C4-2B (cell line): ENCODE measurements around the gene DUOX1.

Experiments
- H3K27ac ChIP-seq: fragments of 450-650 bp; 2 replicates; pipeline ENCODE4 v1.5.1; 2017
- CTCF ChIP-seq: fragments of 450-650 bp; conservative IDR thresholded peaks from 2 replicates; pipeline ENCODE4 v1.5.1; 2017; ENCODE audit warnings: mild to moderate bottlenecking
- ZFX ChIP-seq: fragments of 450-650 bp; IDR thresholded peaks from 2 replicates; pipeline ENCODE4 v1.6.1; 2017

DUOX1 gene

GRCh38 chr15:45149060-45149459 is 19.3 kb downstream of the DUOX1 start:
- H3K27ac ChIP-seq: 0 out of 2 replicates have a peak overlapping the region, but pooled peaks have one; percentile 1
- TF ChIP-seq ZFX: no peak
- no peak for TF ChIP-seq CTCF

GRCh38 chr15:45150481-45150880 is 20.7 kb downstream of the DUOX1 start:
- no peak overlapping the region for H3K27ac ChIP-seq
- TF ChIP-seq ZFX: no peak
- no peak for TF ChIP-seq CTCF

- TF ChIP-seq ZFX (no peak), CTCF (no peak)
Measured at GRCh38 chr15:45150997-45151396, 21.2 kb downstream of the DUOX1 start.

DNA sequence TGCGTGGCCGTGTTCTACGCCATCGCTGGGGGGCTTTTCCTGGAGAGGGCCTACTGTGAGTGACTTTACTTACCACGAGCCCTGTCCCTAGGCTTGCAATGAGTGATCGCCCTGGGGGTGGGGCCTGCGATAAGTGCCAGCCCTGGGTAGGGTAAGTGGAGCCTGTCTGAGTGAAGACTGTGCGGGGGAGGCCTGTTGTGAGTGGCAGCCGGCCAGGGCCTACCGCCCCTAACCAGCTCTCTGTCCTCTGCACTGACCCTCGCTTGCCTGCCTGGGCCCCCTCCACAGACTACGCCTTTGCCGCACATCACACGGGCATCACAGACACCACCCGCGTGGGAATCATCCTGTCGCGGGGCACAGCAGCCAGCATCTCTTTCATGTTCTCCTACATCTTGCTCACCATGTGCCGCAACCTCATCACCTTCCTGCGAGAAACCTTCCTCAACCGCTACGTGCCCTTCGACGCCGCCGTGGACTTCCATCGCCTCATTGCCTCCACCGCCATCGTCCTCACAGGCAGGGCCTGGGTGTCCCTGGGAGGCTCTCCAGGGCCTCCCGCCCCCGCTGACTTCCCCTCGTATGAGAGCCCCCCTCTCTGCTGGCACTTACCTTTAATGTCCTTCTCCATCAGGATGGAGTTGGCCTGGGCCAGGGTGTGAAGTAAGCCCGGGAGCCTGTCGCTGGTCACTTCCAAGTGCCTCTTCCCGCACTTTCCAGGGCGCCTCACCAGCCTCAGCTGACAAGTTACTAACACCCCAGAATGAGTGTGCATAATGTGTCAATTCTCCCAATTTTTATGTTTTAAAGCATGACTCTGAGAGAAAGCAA is 22.4 kb downstream of the DUOX1 start:
- TF ChIP-seq CTCF (no peak), ZFX (no peak)
- no peak overlapping the region for H3K27ac ChIP-seq

More at GRCh38 chr15:45150997-45151396, 21.2 kb downstream of the DUOX1 start:
- H3K27ac ChIP-seq: no peak overlapping the region

- TF ChIP-seq CTCF (no peak), ZFX (no peak)
- H3K27ac ChIP-seq: no peak overlapping the region
Measured at GRCh38 chr15:45155739-45156138, 25.9 kb downstream of the DUOX1 start.

DNA sequence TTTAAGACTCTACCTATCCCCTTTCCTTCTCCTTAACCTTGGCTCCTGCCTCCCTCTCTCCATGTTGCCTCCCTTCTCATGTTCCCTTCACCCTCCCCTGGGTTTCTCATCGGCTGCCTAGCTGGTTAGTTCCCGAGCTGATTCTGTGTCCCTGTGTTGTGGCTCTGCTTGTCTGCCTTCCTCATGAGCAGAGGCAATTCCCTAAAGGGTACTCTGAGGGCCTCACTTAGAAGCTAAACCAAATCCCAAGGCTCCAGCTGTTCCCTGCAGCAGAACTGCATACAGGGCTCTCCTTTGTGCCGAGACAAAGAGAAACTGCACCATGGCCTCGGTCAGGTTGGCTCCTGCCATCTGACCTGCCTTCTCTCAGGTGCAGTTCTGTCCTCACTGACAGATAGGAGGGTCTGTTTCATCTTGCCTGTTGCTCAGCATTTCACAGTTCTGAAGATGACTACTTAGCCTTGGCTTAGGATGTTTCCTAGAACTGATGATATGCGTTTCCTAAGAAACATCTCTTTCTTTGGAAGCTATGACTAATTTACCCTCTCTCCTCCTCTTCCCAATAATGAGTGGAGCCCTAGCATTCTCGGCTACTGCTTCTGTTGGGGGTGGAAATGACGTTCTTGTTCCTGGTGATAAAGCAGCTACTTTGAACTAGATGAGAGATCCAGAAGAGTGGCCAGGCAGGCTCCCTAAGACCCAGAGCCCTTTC is 27.1 kb downstream of the DUOX1 start:
- TF ChIP-seq ZFX (no peak), CTCF (no peak)
- H3K27ac ChIP-seq: no peak overlapping the region

DNA sequence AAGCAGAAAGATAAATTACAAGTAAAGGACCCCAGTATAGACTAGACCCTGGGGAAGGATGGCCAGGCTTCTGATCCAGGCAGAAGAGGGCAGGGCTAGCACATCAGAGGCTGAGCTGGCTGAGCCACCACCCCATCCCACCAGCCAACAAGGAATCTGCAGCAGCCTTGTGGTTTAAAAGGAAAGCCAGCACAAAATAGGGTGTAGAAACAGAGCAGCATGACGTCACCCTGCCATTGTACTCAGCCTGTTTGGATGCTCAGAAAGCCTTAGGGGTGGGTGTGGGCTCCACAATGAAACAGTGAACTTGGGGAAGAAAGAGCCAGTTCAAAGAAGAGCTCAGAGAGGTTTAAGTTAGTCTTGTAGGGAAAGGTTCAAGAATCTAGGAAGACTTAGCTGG is 28.2 kb downstream of the DUOX1 start:
- H3K27ac ChIP-seq: no peak overlapping the region
- no peak for TF ChIP-seq ZFX
- no peak for TF ChIP-seq CTCF
